ENCODE data around the gene GMDS. TPM values are rescaled to one million over a fixed set of nuclear protein-coding genes. Genes with fewer than 3 reads are reported as not detected.
A peak's percentile ranks its signal among the peaks of the same experiment; 100 is the strongest.

The GMDS gene
- total and polyA plus RNA-seq, 2 of the 13 experiments (the other 11 are each of a cell fraction or from before 2014, with no cell fraction given): 64.4 to 112 TPM

GRCh38 chr6:2245103-2245876, at the start of gene GMDS (continued):
- TF ChIP-seq NFKB2 (CRISPR knock-in tag; IDR thresholded peaks at IDR 0.05; ENCODE audit: borderline replicate concordance) (peak; percentile 79; the same call in 1 of the 2 replicates), HMGXB4 (CRISPR knock-in tag; IDR thresholded peaks at IDR 0.05; ENCODE audit: borderline replicate concordance in 1 of 2, low read depth in 1 of 2) (no peak), MAX (IDR thresholded peaks at IDR 0.05) (peak; percentile 93), ZMYM3 (CRISPR knock-in tag; IDR thresholded peaks at IDR 0.05) (peak; percentile 39; the same call in 1 of the 2 replicates), MEF2D (CRISPR knock-in tag; IDR thresholded peaks at IDR 0.05) (no peak), ZNF232 (CRISPR knock-in tag; IDR thresholded peaks at IDR 0.05; ENCODE audit: borderline replicate concordance) (no peak), ZNF652 (CRISPR knock-in tag; IDR thresholded peaks at IDR 0.05; ENCODE audit: borderline replicate concordance, low read depth) (no peak), SMC3 (IDR thresholded peaks at IDR 0.05; ENCODE audit: low read length) (no peak; the same call in 1 of the 2 replicates), ZNF407 (CRISPR knock-in tag; IDR thresholded peaks at IDR 0.05; ENCODE audit: not compliant biosample characterization) (no peak), MBNL3 (CRISPR knock-in tag; conservative IDR thresholded peaks at IDR 0.05) (no peak), KAT2B (IDR thresholded peaks at IDR 0.05; ENCODE audit: borderline replicate concordance, low read depth, low read length) (no peak), MNT (IDR thresholded peaks at IDR 0.05) (no peak), ZNF530 (CRISPR knock-in tag; IDR thresholded peaks at IDR 0.05; ENCODE audit: low read depth) (no peak), MLLT10 (CRISPR knock-in tag; IDR thresholded peaks at IDR 0.05) (no peak), ZNF138 (CRISPR knock-in tag; IDR thresholded peaks at IDR 0.05; ENCODE audit: low read depth) (peak; percentile 84), SOX5 (CRISPR knock-in tag; IDR thresholded peaks at IDR 0.05; ENCODE audit: borderline replicate concordance) (peak; percentile 5; the same call in 1 of the 2 replicates), SYNCRIP (IDR thresholded peaks at IDR 0.05; ENCODE audit: insufficient read depth, low read depth, low read length) (no peak), ZNF331 (CRISPR knock-in tag; IDR thresholded peaks at IDR 0.05) (no peak)
